HepG2 (cell line): ENCODE data around the gene DTNA. TPM values are rescaled to one million over a fixed set of nuclear protein-coding genes. Genes with fewer than 3 reads are reported as not detected.

ENCODE experiments used
- ATAC-seq: fragments of 200-7000 bp; cut with Tn5 transposase; 3 replicates; pipeline ENCODE4 v1.9.1; 2020; ENCODE audit warnings: mild to moderate bottlenecking, moderate library complexity
- BruUV-seq: library from RNA; stranded (reverse); fragments of 400-500 nt; replicated peaks from 2 replicates; lab custom pipeline; 2021; lab: Mats Ljungman, UMichigan
- CTCF ChIA-PET: fragments of 300-600 bp; formaldehyde crosslinking; extraction: SDS; loops from one replicate; lab custom pipeline; 2021; ENCODE audit warnings: low total read pairs, inconsistent platforms, low intra/inter-chr PET ratio; lab: Yijun Ruan, JAX
- POLR2A ChIA-PET: fragments of 350-600 bp; sonication (Branson Sonifier 250); formaldehyde crosslinking; loops from one replicate; lab custom pipeline; 2020; ENCODE audit warnings: antibody characterized with exemption, inconsistent platforms; lab: Yijun Ruan, JAX
- DNase-seq: peaks from one replicate; pipeline ENCODE4 v3.0.0-alpha.2; 2015; ENCODE audit warnings: low spot score
- FAIRE-seq: peaks from 3 replicates; lab custom pipeline; 2011; peaks lifted over from hg19 to GRCh38; lab: Jason Lieb, UNC
- H2AFZ ChIP-seq: one replicate; pipeline ENCODE4 v1.6.1; 2011; ENCODE audit warnings: low read length, inconsistent platforms
- H3K27ac ChIP-seq: fragments of 300-600 bp; 3 replicates; pipeline ENCODE4 v1.8.0; 2011; ENCODE audit warnings: mixed run types, mild to moderate bottlenecking, mixed read lengths, low read length, inconsistent platforms; ENCODE audit not compliant: insufficient read depth; ENCODE audit errors: extremely low read length
- H3K27me3 ChIP-seq, 2 experiments: fragments of 200-600 bp in 1 of 2; 2 replicates in 1 of 2; 3 replicates in 1 of 2; pipeline versions ENCODE4 v1.6.0 to v1.8.0; 2011; ENCODE audit warnings: low read length in 2 of 2, mild to moderate bottlenecking in 2 of 2, moderate library complexity in 2 of 2, inconsistent platforms in 1 of 2; ENCODE audit not compliant: insufficient read depth in 2 of 2, control insufficient read depth in 1 of 2
- H3K36me3 ChIP-seq, 2 experiments: fragments of 200-600 bp in 1 of 2; replicated peaks in 1 of 2; 2 replicates in 1 of 2; 3 replicates in 1 of 2; pipeline versions ENCODE4 v1.5.1 to v1.8.0; 2011; ENCODE audit warnings: low read length in 2 of 2, inconsistent platforms in 1 of 2; ENCODE audit not compliant: insufficient read depth in 2 of 2, control insufficient read depth in 1 of 2
- H3K4me1 ChIP-seq: 2 replicates; pipeline ENCODE4 v1.5.1; 2012; ENCODE audit warnings: low read length, inconsistent platforms; ENCODE audit not compliant: insufficient read depth
- H3K4me2 ChIP-seq: 2 replicates; pipeline ENCODE4 v1.6.0; 2011; ENCODE audit warnings: low read depth, low read length, inconsistent platforms
- H3K4me3 ChIP-seq, 3 experiments: fragments of 200-600 bp in 1 of 3; sonication (generic), shearing (Covaris generic) in 1 of 3; replicated peaks in 1 of 3; 2 replicates each; pipeline ENCODE4 v1.5.1; 2011 to 2016; ENCODE audit warnings: low read length in 3 of 3, inconsistent platforms in 2 of 3, low read depth in 2 of 3, mild to moderate bottlenecking in 2 of 3, control low read depth in 1 of 3, mixed read lengths in 1 of 3; ENCODE audit not compliant: insufficient read depth in 1 of 3
- H3K79me2 ChIP-seq: one replicate; pipeline ENCODE4 v1.6.1; 2011; ENCODE audit warnings: low read length, inconsistent platforms; ENCODE audit not compliant: insufficient read depth
- H3K9ac ChIP-seq: 2 replicates; pipeline ENCODE4 v1.6.0; 2011; ENCODE audit warnings: mild to moderate bottlenecking, low read depth, low read length, inconsistent platforms; ENCODE audit not compliant: insufficient read depth
- H3K9me3 ChIP-seq: 2 replicates; pipeline ENCODE4 v1.5.1; 2012; ENCODE audit warnings: mild to moderate bottlenecking, low read length
- H4K20me1 ChIP-seq: 2 replicates; pipeline ENCODE4 v1.6.0; 2011; ENCODE audit warnings: inconsistent platforms, mild to moderate bottlenecking, low read length, moderate library complexity; ENCODE audit not compliant: insufficient read depth
- AKNA ChIP-seq: sonication (generic); formaldehyde crosslinking; IDR thresholded peaks from 2 replicates; pipeline ENCODE4 v1.4.0; 2020; ENCODE audit warnings: missing genetic modification reagents, borderline replicate concordance
- CBX2 ChIP-seq, 2 experiments: fragments of 200-600 bp in 1 of 2; sonication (generic); formaldehyde crosslinking in 1 of 2; IDR thresholded peaks; 2 replicates each; pipeline versions ENCODE4 v1.7.0 to v1.8.1; 2018 to 2022; ENCODE audit warnings: low read depth in 2 of 2, low read length in 1 of 2, mild to moderate bottlenecking in 1 of 2, missing genetic modification reagents in 1 of 2
- NR1H2 ChIP-seq: sonication (generic); formaldehyde crosslinking; IDR thresholded peaks from 2 replicates; pipeline ENCODE4 v1.8.1; 2022; ENCODE audit warnings: low read depth, missing genetic modification reagents, borderline replicate concordance
- PCBP2 ChIP-seq: fragments of 200-400 bp; formaldehyde crosslinking; optimal IDR thresholded peaks from 2 replicates; pipeline ENCODE3; 2018; ENCODE audit warnings: low read length, low read depth; ENCODE audit not compliant: poor library complexity, severe bottlenecking
- ZNF639 ChIP-seq: conservative IDR thresholded peaks from 2 replicates; pipeline ENCODE4 v1.6.1; 2018; ENCODE audit warnings: missing genetic modification reagents
- WGBS: methylation state at CpG from one replicate; pipeline ENCODE4 v1.1.6; 2017; ENCODE audit warnings: low lambda C conversion rate; 5-methylcytosine and 5-hydroxymethylcytosine counted together
- in situ Hi-C: cut with HindIII; loops from 2 replicates; pipeline ENCODE4 v1.10.0; 2017; ENCODE audit warnings: low pct_unique_long_range_greater_than_20kb; ENCODE audit not compliant: extremely low pct_ligation_motif_present
- intact Hi-C: fragments of 100-400 bp; cut with micrococcal nuclease; formaldehyde crosslinking; loops from one replicate; pipeline ENCODE4 v1.10.0; 2022; ENCODE audit not compliant: unreplicated experiment
- polyA plus RNA-seq, 8 experiments: library from polyadenylated mRNA; depleted of rRNA in 3 of 8; stranded (reverse) in 7 of 8; unstranded in 1 of 8; fragments of >200 nt; fragmentation: Illumina TruSeq in 4 of 8; extraction: Trizol in 4 of 8; gene quantifications; 2 replicates each; pipeline versions ENCODE4 v1.2.1 to v1.2.3, GENCODE V29; 2011 to 2016; ENCODE audit warnings: low read depth in 4 of 8, missing spikeins in 1 of 8, mixed read lengths in 1 of 8; ENCODE audit not compliant: insufficient read depth in 1 of 8
- total RNA-seq, 5 experiments: library from RNA; depleted of rRNA; stranded (reverse); fragments of >200 nt; fragmentation: Illumina TruSeq; extraction: Trizol; gene quantifications; 2 replicates each; pipeline ENCODE4 v1.2.3, GENCODE V29; 2016; ENCODE audit warnings: low read depth in 1 of 5

Gene DTNA
- total and polyA plus RNA-seq, 2 of the 13 experiments (the other 11 are each of a cell fraction or from before 2014, with no cell fraction given), result 8.5 to 29.0 TPM

DNA sequence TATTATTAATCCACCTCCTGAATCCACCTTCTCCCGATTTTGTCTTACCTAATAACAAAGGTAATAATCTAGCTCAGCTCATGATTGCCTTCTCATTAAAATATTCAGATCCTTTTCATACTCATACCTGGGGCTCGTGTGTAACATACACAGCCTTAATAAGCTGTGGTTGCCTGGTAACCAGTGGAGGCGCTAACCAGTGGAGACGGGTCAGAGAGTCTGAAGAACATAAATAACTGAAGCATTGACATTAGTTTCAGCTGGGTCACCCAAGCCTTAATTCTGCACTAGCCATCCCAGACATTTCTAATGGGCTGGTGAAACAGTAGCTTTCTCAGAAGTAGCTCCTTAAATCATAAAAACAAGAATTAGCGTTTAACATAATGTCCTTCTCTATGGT, 14.8 kb upstream of the DTNA start:
- Histone ChIP-seq H3K9ac (no peak overlapping the region), H2AFZ (no peak overlapping the region), H3K4me3 (no peak overlapping the region), H3K36me3 (no peaks in the 10 kb centered on the region), H3K4me1 (peaks cover 13% of the 10 kb centered on the region), H3K27me3 (no peaks in the 10 kb centered on the region), H3K4me2 (no peak overlapping the region), H3K27ac (no peak overlapping the region), H4K20me1 (no peaks in the 10 kb centered on the region), H3K79me2 (no peaks in the 10 kb centered on the region), H3K9me3 (no peaks in the 10 kb centered on the region)
- ChIA-PET CTCF (no interaction called here), POLR2A (no interaction called here)
- DNase-seq (no peak), ATAC-seq (no peak), FAIRE-seq (no peak)
- 78% methylated on average over 5 of the region's 5 CpGs for WGBS
- BruUV-seq, result no TSS peak
- intact Hi-C loops, result no loop called here
- in situ Hi-C loops, result no loop called here
- TF ChIP-seq ZNF639 (CRISPR knock-in tag) (no peak), CBX2 (IDR thresholded peaks at IDR 0.05; ENCODE audit: low read depth, low read length) (no peak), CBX2 (CRISPR knock-in tag; IDR thresholded peaks at IDR 0.05; ENCODE audit: low read depth) (no peak), NR1H2 (CRISPR knock-in tag) (no peak), PCBP2 (no peak), AKNA (no peak)
